SK-N-SH (cell line): Measurements from ENCODE around the gene MFSD6L. TPM values are rescaled to one million over a fixed set of nuclear protein-coding genes. Genes with fewer than 3 reads are reported as not detected.

Experiments
- CTCF ChIA-PET: fragments of 300-600, 350-600 bp; formaldehyde crosslinking; extraction: SDS; loops from one replicate; lab custom pipeline; 2021; lab: Yijun Ruan, JAX
- POLR2A ChIA-PET: fragments of 350-600 bp; sonication (Branson Sonifier 250); formaldehyde crosslinking; extraction: SDS; loops from one replicate; lab custom pipeline; 2020; ENCODE audit warnings: antibody characterized with exemption, inconsistent platforms; lab: Yijun Ruan, JAX
- DNase-seq: peaks from one replicate; pipeline ENCODE4 v3.0.0; 2012
- H2AFZ ChIP-seq: fragments of 200-600 bp; sonication (generic); 2 replicates; pipeline ENCODE4 v1.8.1; 2016; ENCODE audit warnings: antibody characterized with exemption, mild to moderate bottlenecking, low read depth
- H3F3A ChIP-seq: fragments of 200-600 bp; sonication (generic); replicated peaks from 2 replicates; pipeline ENCODE3; 2016; ENCODE audit warnings: antibody characterized with exemption, mild to moderate bottlenecking; ENCODE audit not compliant: insufficient read depth
- H3K27ac ChIP-seq, 2 experiments: fragments of 200-500 bp in 1 of 2; fragments of 200-600 bp in 1 of 2; sonication (Bioruptor generic) in 1 of 2; sonication (generic), shearing (Covaris generic) in 1 of 2; 2 replicates each; pipeline versions ENCODE4 v1.5.1 to v1.6.1; 2014 to 2016; ENCODE audit warnings: low read depth in 2 of 2, inconsistent platforms in 1 of 2, low read length in 1 of 2, mild to moderate bottlenecking in 1 of 2, mixed read lengths in 1 of 2
- H3K27me3 ChIP-seq: fragments of 200-600 bp; sonication (generic), shearing (Covaris generic); 2 replicates; pipeline ENCODE4 v1.6.1; 2016; ENCODE audit warnings: mixed run types; ENCODE audit not compliant: insufficient read depth
- H3K36me3 ChIP-seq, 2 experiments: fragments of 200-500 bp in 1 of 2; fragments of 200-600 bp in 1 of 2; sonication (Bioruptor generic) in 1 of 2; sonication (generic) in 1 of 2; replicated peaks in 1 of 2; 2 replicates each; pipeline versions ENCODE3 to v1.5.1; 2014 to 2016; ENCODE audit warnings: low read length in 1 of 2, mild to moderate bottlenecking in 1 of 2; ENCODE audit not compliant: insufficient read depth in 2 of 2, control insufficient read depth in 1 of 2
- H3K4me1 ChIP-seq, 2 experiments: fragments of 200-500 bp in 1 of 2; fragments of 200-600 bp in 1 of 2; sonication (Bioruptor generic) in 1 of 2; sonication (generic), shearing (Covaris generic) in 1 of 2; 2 replicates each; pipeline versions ENCODE4 v1.5.1 to v1.6.1; 2014 to 2016; ENCODE audit warnings: low read depth in 1 of 2, low read length in 1 of 2, mixed run types in 1 of 2; ENCODE audit not compliant: insufficient read depth in 2 of 2, control insufficient read depth in 1 of 2
- H3K4me2 ChIP-seq: fragments of 200-600 bp; sonication (generic), shearing (Covaris generic); 2 replicates; pipeline ENCODE4 v1.6.1; 2017; ENCODE audit warnings: mixed run types
- H3K4me3 ChIP-seq, 2 experiments: fragments of 200-500 bp in 1 of 2; fragments of 200-600 bp in 1 of 2; sonication (Bioruptor generic) in 1 of 2; sonication (generic), shearing (Covaris generic) in 1 of 2; 2 replicates each; pipeline versions ENCODE4 v1.5.1 to v1.8.1; 2014 to 2016; ENCODE audit warnings: low read depth in 2 of 2, inconsistent platforms in 1 of 2, low read length in 1 of 2, mild to moderate bottlenecking in 1 of 2, mixed read lengths in 1 of 2, moderate library complexity in 1 of 2
- H3K79me2 ChIP-seq: fragments of 200-600 bp; sonication (generic); 2 replicates; pipeline ENCODE4 v1.8.1; 2017; ENCODE audit warnings: mild to moderate bottlenecking; ENCODE audit not compliant: insufficient read depth
- H3K9ac ChIP-seq: fragments of 200-600 bp; sonication (generic); 2 replicates; pipeline ENCODE4 v1.6.1; 2017; ENCODE audit warnings: mixed run types
- H3K9me2 ChIP-seq: fragments of 200-600 bp; sonication (generic); 2 replicates; pipeline ENCODE4 v1.6.1; 2017; ENCODE audit warnings: mixed run types
- H3K9me3 ChIP-seq: fragments of 200-600 bp; sonication (generic); 2 replicates; pipeline ENCODE4 v1.6.1; 2017; ENCODE audit warnings: mixed run types, mild to moderate bottlenecking, moderate library complexity
- H4K20me1 ChIP-seq: fragments of 200-600 bp; sonication (generic); 2 replicates; pipeline ENCODE4 v1.6.1; 2017; ENCODE audit warnings: mild to moderate bottlenecking, mixed run types; ENCODE audit not compliant: insufficient read depth
- EZH2phosphoT487 ChIP-seq: fragments of 200-600 bp; sonication (generic); IDR thresholded peaks from 2 replicates; pipeline ENCODE4 v1.6.1; 2017; ENCODE audit warnings: low read depth, mixed run types, mild to moderate bottlenecking, antibody characterized with exemption, moderate library complexity, borderline replicate concordance
- JUND ChIP-seq: IDR thresholded peaks from 2 replicates; pipeline ENCODE4 v1.4.0; 2012
- MEF2A ChIP-seq: IDR thresholded peaks from 2 replicates; pipeline ENCODE4 v1.4.0; 2012; ENCODE audit warnings: low read depth, borderline replicate concordance
- NFIC ChIP-seq: IDR thresholded peaks from 2 replicates; pipeline ENCODE4 v1.4.0; 2012; ENCODE audit warnings: borderline replicate concordance
- POLR2AphosphoS5 ChIP-seq: IDR thresholded peaks from 2 replicates; pipeline ENCODE4 v1.6.1; 2012; ENCODE audit warnings: low read depth, low read length
- RXRA ChIP-seq: IDR thresholded peaks from 2 replicates; pipeline ENCODE4 v1.4.0; 2012; ENCODE audit warnings: low read depth, mild to moderate bottlenecking, borderline replicate concordance
- WGBS: methylation state at CpG from one replicate; pipeline ENCODE4 v1.1.6; 2017; ENCODE audit warnings: low lambda C conversion rate; 5-methylcytosine and 5-hydroxymethylcytosine counted together
- polyA plus RNA-seq, 3 experiments: library from polyadenylated mRNA; depleted of rRNA; stranded (reverse); fragments of >200 nt; gene quantifications; 2 replicates each; pipeline ENCODE4 v1.2.3, GENCODE V29; 2012
- TF ChIP-seq, protein P1 (sequence below): IDR thresholded peaks from 2 replicates; pipeline ENCODE4 v1.6.1; 2012; ENCODE audit warnings: mild to moderate bottlenecking, low read depth, low read length, moderate library complexity
- TF ChIP-seq, protein P2 (sequence below): IDR thresholded peaks from 2 replicates; pipeline ENCODE4; 2012
- TF ChIP-seq, protein P3 (sequence below): fragments of 150-350 bp; IDR thresholded peaks from 2 replicates; pipeline ENCODE4 v1.6.1; 2017; ENCODE audit warnings: antibody characterized with exemption, low read length, low read depth, borderline replicate concordance
- TF ChIP-seq, protein P4 (sequence below): IDR thresholded peaks from 2 replicates; pipeline ENCODE4 v1.4.0; 2012; ENCODE audit warnings: low read depth
- TF ChIP-seq, protein P5 (sequence below): IDR thresholded peaks from 2 replicates; pipeline ENCODE4 v1.4.0; 2012; ENCODE audit warnings: low read depth, borderline replicate concordance

The MFSD6L gene
- polyA plus RNA-seq, 1 of the 3 experiments (the other 2 are of a cell fraction), result not detected

DNA sequence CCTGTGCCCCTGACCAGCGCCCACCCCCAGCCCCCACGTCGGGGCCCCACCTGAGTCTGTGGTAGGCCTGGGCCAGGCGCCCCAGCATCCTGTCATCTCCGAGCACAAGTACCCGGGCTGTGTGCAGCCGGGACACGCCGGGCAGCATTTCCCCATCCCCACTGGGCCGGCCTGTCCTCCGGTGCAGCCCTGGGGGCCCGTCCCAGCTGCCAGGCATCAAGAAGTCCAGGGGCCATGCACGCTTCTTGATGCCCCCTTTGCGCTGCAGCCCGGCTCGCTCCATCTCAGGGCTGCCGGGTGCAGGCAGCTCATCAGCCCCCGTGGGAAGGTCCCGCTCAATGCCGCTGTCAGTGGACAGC lies 29.3 kb upstream of the MFSD6L start:
- H3K9ac ChIP-seq, result no peak overlapping the region
- H3K27ac ChIP-seq, result no peak overlapping the region
- no peak for DNase-seq
- H3K9me2 ChIP-seq, result no peaks in the 10 kb centered on the region
- POLR2A ChIA-PET, result no interaction called here
- no peaks in the 10 kb centered on the region for H3K4me1 ChIP-seq
- TF ChIP-seq, protein P1, sequence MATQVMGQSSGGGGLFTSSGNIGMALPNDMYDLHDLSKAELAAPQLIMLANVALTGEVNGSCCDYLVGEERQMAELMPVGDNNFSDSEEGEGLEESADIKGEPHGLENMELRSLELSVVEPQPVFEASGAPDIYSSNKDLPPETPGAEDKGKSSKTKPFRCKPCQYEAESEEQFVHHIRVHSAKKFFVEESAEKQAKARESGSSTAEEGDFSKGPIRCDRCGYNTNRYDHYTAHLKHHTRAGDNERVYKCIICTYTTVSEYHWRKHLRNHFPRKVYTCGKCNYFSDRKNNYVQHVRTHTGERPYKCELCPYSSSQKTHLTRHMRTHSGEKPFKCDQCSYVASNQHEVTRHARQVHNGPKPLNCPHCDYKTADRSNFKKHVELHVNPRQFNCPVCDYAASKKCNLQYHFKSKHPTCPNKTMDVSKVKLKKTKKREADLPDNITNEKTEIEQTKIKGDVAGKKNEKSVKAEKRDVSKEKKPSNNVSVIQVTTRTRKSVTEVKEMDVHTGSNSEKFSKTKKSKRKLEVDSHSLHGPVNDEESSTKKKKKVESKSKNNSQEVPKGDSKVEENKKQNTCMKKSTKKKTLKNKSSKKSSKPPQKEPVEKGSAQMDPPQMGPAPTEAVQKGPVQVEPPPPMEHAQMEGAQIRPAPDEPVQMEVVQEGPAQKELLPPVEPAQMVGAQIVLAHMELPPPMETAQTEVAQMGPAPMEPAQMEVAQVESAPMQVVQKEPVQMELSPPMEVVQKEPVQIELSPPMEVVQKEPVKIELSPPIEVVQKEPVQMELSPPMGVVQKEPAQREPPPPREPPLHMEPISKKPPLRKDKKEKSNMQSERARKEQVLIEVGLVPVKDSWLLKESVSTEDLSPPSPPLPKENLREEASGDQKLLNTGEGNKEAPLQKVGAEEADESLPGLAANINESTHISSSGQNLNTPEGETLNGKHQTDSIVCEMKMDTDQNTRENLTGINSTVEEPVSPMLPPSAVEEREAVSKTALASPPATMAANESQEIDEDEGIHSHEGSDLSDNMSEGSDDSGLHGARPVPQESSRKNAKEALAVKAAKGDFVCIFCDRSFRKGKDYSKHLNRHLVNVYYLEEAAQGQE, result no peak
- TF ChIP-seq RXRA (no peak), EZH2phosphoT487 (no peak), NFIC (no peak), POLR2AphosphoS5 (no peak)
- TF ChIP-seq, protein P2, sequence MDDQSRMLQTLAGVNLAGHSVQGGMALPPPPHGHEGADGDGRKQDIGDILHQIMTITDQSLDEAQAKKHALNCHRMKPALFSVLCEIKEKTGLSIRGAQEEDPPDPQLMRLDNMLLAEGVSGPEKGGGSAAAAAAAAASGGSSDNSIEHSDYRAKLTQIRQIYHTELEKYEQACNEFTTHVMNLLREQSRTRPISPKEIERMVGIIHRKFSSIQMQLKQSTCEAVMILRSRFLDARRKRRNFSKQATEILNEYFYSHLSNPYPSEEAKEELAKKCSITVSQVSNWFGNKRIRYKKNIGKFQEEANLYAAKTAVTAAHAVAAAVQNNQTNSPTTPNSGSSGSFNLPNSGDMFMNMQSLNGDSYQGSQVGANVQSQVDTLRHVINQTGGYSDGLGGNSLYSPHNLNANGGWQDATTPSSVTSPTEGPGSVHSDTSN, result no peak
- TF ChIP-seq, protein P3, sequence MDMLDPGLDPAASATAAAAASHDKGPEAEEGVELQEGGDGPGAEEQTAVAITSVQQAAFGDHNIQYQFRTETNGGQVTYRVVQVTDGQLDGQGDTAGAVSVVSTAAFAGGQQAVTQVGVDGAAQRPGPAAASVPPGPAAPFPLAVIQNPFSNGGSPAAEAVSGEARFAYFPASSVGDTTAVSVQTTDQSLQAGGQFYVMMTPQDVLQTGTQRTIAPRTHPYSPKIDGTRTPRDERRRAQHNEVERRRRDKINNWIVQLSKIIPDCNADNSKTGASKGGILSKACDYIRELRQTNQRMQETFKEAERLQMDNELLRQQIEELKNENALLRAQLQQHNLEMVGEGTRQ, result no peak
- TF ChIP-seq, protein P4, sequence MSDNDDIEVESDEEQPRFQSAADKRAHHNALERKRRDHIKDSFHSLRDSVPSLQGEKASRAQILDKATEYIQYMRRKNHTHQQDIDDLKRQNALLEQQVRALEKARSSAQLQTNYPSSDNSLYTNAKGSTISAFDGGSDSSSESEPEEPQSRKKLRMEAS, result no peak
- TF ChIP-seq, all 33 proteins: peak for 0
- Histone ChIP-seq H3K4me2 (no peak overlapping the region), H2AFZ (no peak overlapping the region), H3K27me3 (peaks cover 56% of the 10 kb centered on the region), H3K4me3 (no peak overlapping the region), H3F3A (no peaks in the 10 kb centered on the region), H3K79me2 (no peaks in the 10 kb centered on the region), H4K20me1 (no peaks in the 10 kb centered on the region), H3K36me3 (no peaks in the 10 kb centered on the region), H3K9me3 (peaks cover 8% of the 10 kb centered on the region; the same call in 1 of the 2 replicates)
- 14% methylated on average over 11 of the region's 20 CpGs for WGBS
- CTCF ChIA-PET, result no interaction called here

DNA sequence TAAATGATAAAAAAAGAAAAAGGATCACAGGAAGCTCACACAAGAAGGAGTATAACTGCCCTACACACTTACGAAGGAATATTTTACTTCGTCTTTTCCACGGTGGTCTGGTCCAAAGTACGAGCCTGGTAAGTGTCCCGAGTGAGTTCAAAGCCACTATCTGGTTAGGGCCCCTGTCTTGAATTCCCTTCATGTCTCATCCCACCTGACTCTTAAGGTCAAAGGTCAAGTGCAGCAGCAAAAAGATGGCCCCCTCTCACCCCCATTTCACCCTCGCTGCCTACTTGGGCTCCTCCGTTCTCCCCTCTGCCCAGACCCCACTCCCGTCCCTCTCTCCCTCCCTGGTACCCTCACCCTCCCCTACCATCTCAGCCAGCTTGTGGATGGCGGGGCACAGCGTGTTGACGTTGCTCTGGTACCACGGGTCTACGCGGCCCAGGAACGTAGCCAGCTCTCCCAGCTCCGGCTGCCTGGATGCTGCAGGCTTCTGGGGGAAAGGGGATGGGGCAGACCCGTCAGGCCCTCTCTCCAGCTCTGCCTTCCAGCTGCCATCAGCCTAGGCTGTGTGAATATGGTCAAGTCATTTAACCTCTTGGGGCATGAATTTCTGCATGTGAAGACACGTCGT lies 27.8 kb upstream of the MFSD6L start:
- no peaks in the 10 kb centered on the region for H3K9me2 ChIP-seq
- H3K4me1 ChIP-seq, result no peaks in the 10 kb centered on the region
- H3F3A ChIP-seq, result no peaks in the 10 kb centered on the region
- H3K27me3 ChIP-seq, result peaks cover 47% of the 10 kb centered on the region
- ChIA-PET POLR2A (no interaction called here), CTCF (interaction anchor here (2.1 kb wide), 1 partner anchor 68 kb away, joined by 7 read pairs; no protein-coding TSS in a partner anchor)
- H3K9ac ChIP-seq, result no peak overlapping the region
- DNase-seq, result no peak
- H3K36me3 ChIP-seq, result no peaks in the 10 kb centered on the region
- peaks cover 8% of the 10 kb centered on the region; the same call in 1 of the 2 replicates for H3K9me3 ChIP-seq
- no peak overlapping the region for H3K27ac ChIP-seq
- no peaks in the 10 kb centered on the region for H3K79me2 ChIP-seq
- 46% methylated on average over 15 of the region's 19 CpGs for WGBS
- H4K20me1 ChIP-seq, result no peaks in the 10 kb centered on the region
- H2AFZ ChIP-seq, result no peak overlapping the region
- no peak overlapping the region for H3K4me2 ChIP-seq
- TF ChIP-seq, protein P5, sequence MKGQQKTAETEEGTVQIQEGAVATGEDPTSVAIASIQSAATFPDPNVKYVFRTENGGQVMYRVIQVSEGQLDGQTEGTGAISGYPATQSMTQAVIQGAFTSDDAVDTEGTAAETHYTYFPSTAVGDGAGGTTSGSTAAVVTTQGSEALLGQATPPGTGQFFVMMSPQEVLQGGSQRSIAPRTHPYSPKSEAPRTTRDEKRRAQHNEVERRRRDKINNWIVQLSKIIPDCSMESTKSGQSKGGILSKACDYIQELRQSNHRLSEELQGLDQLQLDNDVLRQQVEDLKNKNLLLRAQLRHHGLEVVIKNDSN, result no peak
- TF ChIP-seq, protein P2, result no peak
- TF ChIP-seq MEF2A (no peak), JUND (no peak)
- TF ChIP-seq, all 33 proteins: peak for 0
- no peak overlapping the region for H3K4me3 ChIP-seq
